MCF 10A (cell line): ENCODE measurements around the gene PPP4R3C. TPM values are rescaled to one million over a fixed set of nuclear protein-coding genes. Genes with fewer than 3 reads are reported as not detected.
"Not testable (repeated sequence)": the region's sequence is repeated elsewhere in the genome, so short reads cannot be mapped to it uniquely, and the experiment has no call there.

ENCODE experiments used
- Bru-seq: library from RNA; stranded (reverse); fragments of 400-500 nt; gene quantifications from one replicate; lab custom pipeline; 2021; lab: Mats Ljungman, UMichigan
- BruChase-seq, 2 experiments: library from RNA; stranded (reverse); fragments of 400-500 nt; gene quantifications; one replicate each; lab custom pipeline; 2021; lab: Mats Ljungman, UMichigan
- BruUV-seq: library from RNA; stranded (reverse); fragments of 400-500 nt; replicated peaks from 2 replicates; lab custom pipeline; 2021; lab: Mats Ljungman, UMichigan
- CTCF ChIA-PET: fragments of 300-600 bp; sonication (Branson Sonifier 250); formaldehyde crosslinking; extraction: SDS; loops from one replicate; lab custom pipeline; 2021; ENCODE audit warnings: antibody characterized with exemption, inconsistent platforms; lab: Yijun Ruan, JAX
- POLR2A ChIA-PET: fragments of 300-600, 350-650 bp; sonication (Branson Sonifier 250); formaldehyde crosslinking; extraction: SDS; loops from one replicate; lab custom pipeline; 2020; ENCODE audit warnings: antibody characterized with exemption, inconsistent platforms; lab: Yijun Ruan, JAX
- DNase-seq: peaks from one replicate; pipeline ENCODE4 v3.0.0-alpha.2; 2018; ENCODE audit not compliant: unreplicated experiment
- H3K27ac Mint-ChIP-seq: one replicate; pipeline ENCODE4 v1.8.0; 2022; ENCODE audit warnings: mild to moderate bottlenecking, low read depth, mixed read lengths; ENCODE audit not compliant: unreplicated experiment
- H3K27me3 Mint-ChIP-seq: one replicate; pipeline ENCODE4 v1.8.0; 2022; ENCODE audit warnings: mixed read lengths; ENCODE audit not compliant: insufficient read depth, unreplicated experiment
- H3K36me3 Mint-ChIP-seq: one replicate; pipeline ENCODE4 v1.8.0; 2022; ENCODE audit warnings: mild to moderate bottlenecking, moderate library complexity, mixed read lengths; ENCODE audit not compliant: insufficient read depth, unreplicated experiment
- H3K4me1 Mint-ChIP-seq: one replicate; pipeline ENCODE4 v1.8.0; 2022; ENCODE audit warnings: mixed read lengths; ENCODE audit not compliant: insufficient read depth, unreplicated experiment
- H3K4me3 Mint-ChIP-seq: one replicate; pipeline ENCODE4 v1.8.0; 2022; ENCODE audit warnings: mild to moderate bottlenecking, moderate library complexity, mixed read lengths; ENCODE audit not compliant: unreplicated experiment
- H3K9me3 Mint-ChIP-seq: one replicate; pipeline ENCODE4 v1.8.0; 2022; ENCODE audit warnings: mixed read lengths; ENCODE audit not compliant: unreplicated experiment
- CTCF ChIP-seq: fragments of 200-600 bp; IDR thresholded peaks from one replicate; pipeline ENCODE4 v1.8.0; 2022; ENCODE audit warnings: antibody characterized with exemption, mild to moderate bottlenecking; ENCODE audit not compliant: unreplicated experiment
- intact Hi-C: fragments of 100-400 bp; cut with micrococcal nuclease; formaldehyde crosslinking; loops from 2 replicates; pipeline ENCODE4 v1.14.1; 2022
- long read RNA-seq: library from polyadenylated mRNA; stranded (forward); transcript quantifications from one replicate; pipeline ENCODE4 v2.0.0, GENCODE V29; 2022
- total RNA-seq: library from RNA; stranded (reverse); gene quantifications from 2 replicates; pipeline ENCODE4 v1.2.3, GENCODE V29; 2022

Gene PPP4R3C
- total RNA-seq, result not detected in 2 replicates
- Bru-seq, nascent RNA, result not detected
- BruChase-seq, experiment 1, labeled RNA remaining after a 6-hour chase, result not detected
- BruChase-seq, experiment 2, labeled RNA remaining after a 2-hour chase, result not detected
- long read RNA-seq, result 0 reads

GRCh38 chrX:27463187-27463586 is at the start of gene PPP4R3C:
Gene PPP4R3C (minus strand): TSS chrX:27463341. CDS start chrX:27463296, 45 bp downstream.
- intact Hi-C loops, result no loop called here
- no TSS peak for BruUV-seq
- Mint-ChIP-seq H3K27ac (no peak within 1 kb of the TSS), H3K36me3 (no peaks in the 10 kb centered on the region), H3K4me1 (no peaks in the 10 kb centered on the region), H3K9me3 (peaks cover 10% of the 10 kb centered on the region), H3K27me3 (no peaks in the 10 kb centered on the region), H3K4me3 (no peak within 1 kb of the TSS)
- POLR2A ChIA-PET, result no interaction called here
- TF ChIP-seq CTCF, result no peak
- no peak for DNase-seq
- CTCF ChIA-PET, result no interaction called here

- Mint-ChIP-seq H3K36me3 (no peaks in the 10 kb centered on the region), H3K27ac (no peak overlapping the region), H3K4me1 (no peaks in the 10 kb centered on the region), H3K27me3 (no peaks in the 10 kb centered on the region), H3K4me3 (no peak overlapping the region), H3K9me3 (no peaks in the 10 kb centered on the region)
- DNase-seq, result no peak
- POLR2A ChIA-PET, result interaction anchor here (0.7 kb wide), 1 partner anchor 19 kb away, joined by 3 read pairs; no protein-coding TSS in a partner anchor
- CTCF ChIA-PET, result no interaction called here
- BruUV-seq, result no TSS peak
- TF ChIP-seq CTCF, result no peak
- intact Hi-C loops, result loop anchor here (10.0 kb wide), 1 partner anchor 617 kb away; no protein-coding TSS in a partner anchor
Measured at GRCh38 chrX:27491397-27491796, 28.3 kb upstream of the PPP4R3C start.

- no peak for TF ChIP-seq CTCF
- DNase-seq, result no peak
- CTCF ChIA-PET, result no interaction called here
- intact Hi-C loops, result no loop called here
- Mint-ChIP-seq H3K9me3 (peaks cover 10% of the 10 kb centered on the region), H3K27ac (no peak overlapping the region), H3K4me1 (no peaks in the 10 kb centered on the region), H3K27me3 (no peaks in the 10 kb centered on the region), H3K4me3 (no peak overlapping the region), H3K36me3 (no peaks in the 10 kb centered on the region)
- POLR2A ChIA-PET, result no interaction called here
- no TSS peak for BruUV-seq
Measured at GRCh38 chrX:27466051-27466450, 2.9 kb upstream of the PPP4R3C start.

GRCh38 chrX:27465036-27465435 is 1.9 kb upstream of the PPP4R3C start:
- intact Hi-C loops, result no loop called here
- ChIA-PET POLR2A (no interaction called here), CTCF (no interaction called here)
- H3K9me3 Mint-ChIP-seq, result peaks cover 10% of the 10 kb centered on the region
- H3K4me1 Mint-ChIP-seq, result no peaks in the 10 kb centered on the region
- no peaks in the 10 kb centered on the region for H3K36me3 Mint-ChIP-seq
- no TSS peak for BruUV-seq
- no peak overlapping the region for H3K27ac Mint-ChIP-seq
- TF ChIP-seq CTCF, result no peak
- DNase-seq, result no peak
- no peak overlapping the region for H3K4me3 Mint-ChIP-seq
- no peaks in the 10 kb centered on the region for H3K27me3 Mint-ChIP-seq

GRCh38 chrX:27459129-27459528 is 4.0 kb downstream of the PPP4R3C start:
- DNase-seq, POLR2A ChIA-PET, H3K27me3 Mint-ChIP-seq, intact Hi-C loops, BruUV-seq, H3K36me3 Mint-ChIP-seq, H3K4me1 Mint-ChIP-seq, H3K4me3 Mint-ChIP-seq, H3K9me3 Mint-ChIP-seq, H3K27ac Mint-ChIP-seq: not testable (repeated sequence)
- CTCF ChIA-PET, result interaction anchor here (0.6 kb wide), 1 partner anchor 717 kb away, joined by 3 read pairs; no protein-coding TSS in a partner anchor

GRCh38 chrX:27458544-27458943 is 4.6 kb downstream of the PPP4R3C start:
- not testable (repeated sequence) for H3K4me3 Mint-ChIP-seq, H3K9me3 Mint-ChIP-seq

More at GRCh38 chrX:27458544-27458943, 4.6 kb downstream of the PPP4R3C start:
- H3K4me1 Mint-ChIP-seq, BruUV-seq, CTCF ChIA-PET, H3K27me3 Mint-ChIP-seq, POLR2A ChIA-PET, H3K36me3 Mint-ChIP-seq, DNase-seq, intact Hi-C loops, H3K27ac Mint-ChIP-seq: not testable (repeated sequence)
